HG03280 (cell line): ENCODE results near the gene NUP37.

Experiments
- ATAC-seq: cut with Tn5 transposase; IDR thresholded peaks from one replicate; pipeline ENCODE4 v1.9.1; 2021; ENCODE audit warnings: mild to moderate bottlenecking, moderate library complexity; ENCODE audit not compliant: unreplicated experiment

Gene NUP37

GRCh38 chr12:102031852-102032251, 88.1 kb downstream of the NUP37 start:
- no peak for ATAC-seq

DNA sequence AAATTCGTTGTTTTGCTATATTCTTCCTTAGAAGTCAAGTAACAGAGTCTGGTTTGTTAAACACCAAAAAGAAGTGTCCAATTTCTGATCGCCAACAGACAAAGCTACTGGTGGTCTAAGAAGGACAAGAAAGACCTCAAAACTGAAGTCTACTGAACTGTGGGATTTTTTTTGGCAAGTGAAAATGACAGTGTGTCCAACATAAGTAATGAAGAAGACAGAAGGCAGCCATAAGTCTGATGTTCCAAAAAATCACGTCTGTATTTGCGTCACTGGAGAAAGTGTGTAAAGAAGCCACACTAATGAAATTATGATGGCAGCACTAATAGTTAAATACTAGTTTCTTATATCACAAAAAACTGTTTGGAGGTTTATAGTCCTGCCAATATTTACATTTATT, 90.8 kb downstream of the NUP37 start:
- no peak for ATAC-seq

DNA sequence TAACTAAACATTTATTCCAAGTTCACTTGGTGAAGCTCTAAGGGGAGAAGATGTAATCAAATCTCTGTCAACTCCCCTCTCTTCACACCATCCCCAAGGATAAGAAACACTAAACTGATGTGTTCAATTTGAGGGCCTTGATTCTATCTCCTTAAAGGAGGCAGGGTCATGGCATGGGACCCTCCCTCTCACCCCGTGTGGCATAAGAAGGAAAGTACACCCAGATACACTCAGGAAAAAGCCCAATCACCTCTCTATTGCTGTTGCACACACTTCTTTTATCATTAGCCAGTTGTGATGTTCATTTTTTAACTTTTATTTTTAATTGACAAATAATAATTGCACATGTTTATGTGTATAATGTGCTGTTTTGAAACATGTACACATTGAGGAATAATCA, 93.2 kb downstream of the NUP37 start:
- no peak for ATAC-seq

GRCh38 chr12:102024765-102025164, 95.1 kb downstream of the NUP37 start:
- no peak for ATAC-seq

- no peak for ATAC-seq
These were observed 96.5 kb downstream of the NUP37 start for GRCh38 chr12:102023343-102023930.
